ENCODE data around the gene SSC4D. TPM values are rescaled to one million over a fixed set of nuclear protein-coding genes. Genes with fewer than 3 reads are reported as not detected.
"Not testable (repeated sequence)": the region's sequence is repeated elsewhere in the genome, so short reads cannot be mapped to it uniquely, and the experiment has no call there.

The SSC4D gene
- total RNA-seq, 4 donors from 2014 or later: 0.39 to 0.66 (median 0.46) TPM; not detected in 1

GRCh38 chr7:76428149-76428823 is 18.8 kb upstream of the SSC4D start:
- no peaks in the 10 kb centered on the region for H3K9me3 ChIP-seq
- no peaks in the 10 kb centered on the region for H3K36me3 ChIP-seq
- WGBS: 92% methylated on average over 13 of the region's 13 CpGs
- peaks cover 0 to 22% (median 0%) of the 10 kb centered on the region in 4 donors for H3K27me3 ChIP-seq
- DNase-seq (ENCODE audit: extremely low spot score): no peak
- no peak overlapping the region for H3K4me3 ChIP-seq
- no peak overlapping the region for H3K27ac ChIP-seq (replicated peaks in 1 of 4)
- no peak for TF ChIP-seq POLR2AphosphoS5 (IDR thresholded peaks at IDR 0.05)
- intact Hi-C loops (cut with DNase I): no loop called here
- H3K4me1 ChIP-seq: no peaks in the 10 kb centered on the region

- Histone ChIP-seq H3K4me1 (no peaks in the 10 kb centered on the region), H3K27ac (replicated peaks in 1 of 4) (no peak overlapping the region), H3K27me3 (peaks cover 0 to 24% (median 0%) of the 10 kb centered on the region in 4 donors), H3K9me3 (no peaks in the 10 kb centered on the region), H3K4me3 (no peak overlapping the region), H3K36me3 (no peaks in the 10 kb centered on the region)
- intact Hi-C loops (cut with DNase I): no loop called here
- TF ChIP-seq CTCF (IDR thresholded peaks at IDR 0.05): no peak
- no peak for TF ChIP-seq POLR2AphosphoS5 (IDR thresholded peaks at IDR 0.05)
- no peak for TF ChIP-seq POLR2A (IDR thresholded peaks at IDR 0.05; ENCODE audit: low read depth)
- TF ChIP-seq EP300 (IDR thresholded peaks at IDR 0.05): no peak
- 61% methylated on average over 2 of the region's 5 CpGs for WGBS
- peak; percentile 50 for DNase-seq (ENCODE audit: extremely low spot score)
Observed at GRCh38 chr7:76427635-76428034, 18.1 kb upstream of the SSC4D start.

GRCh38 chr7:76426246-76426645 is 16.7 kb upstream of the SSC4D start:
- H3K27ac ChIP-seq (replicated peaks in 1 of 4): no peak overlapping the region
- WGBS: 93% methylated on average over 3 of the region's 4 CpGs
- intact Hi-C loops (cut with DNase I): no loop called here
- no peak overlapping the region for H3K4me3 ChIP-seq
- no peaks in the 10 kb centered on the region for H3K4me1 ChIP-seq
- TF ChIP-seq POLR2AphosphoS5 (IDR thresholded peaks at IDR 0.05): no peak
- TF ChIP-seq POLR2A (IDR thresholded peaks at IDR 0.05; ENCODE audit: low read depth): no peak
- TF ChIP-seq EP300 (IDR thresholded peaks at IDR 0.05): no peak
- no peak for TF ChIP-seq CTCF (IDR thresholded peaks at IDR 0.05)
- H3K9me3 ChIP-seq: no peaks in the 10 kb centered on the region
- no peaks in the 10 kb centered on the region for H3K36me3 ChIP-seq
- DNase-seq (ENCODE audit: extremely low spot score): no peak
- H3K27me3 ChIP-seq: peaks cover 0 to 31% (median 0%) of the 10 kb centered on the region in 4 donors

- H3K9me3 ChIP-seq; intact Hi-C loops (cut with DNase I); H3K4me3 ChIP-seq; DNase-seq (ENCODE audit: extremely low spot score); H3K36me3 ChIP-seq; H3K27ac ChIP-seq (replicated peaks in 1 of 4); H3K4me1 ChIP-seq: not testable (repeated sequence)
- peaks cover 0 to 31% (median 0%) of the 10 kb centered on the region in 4 donors for H3K27me3 ChIP-seq
- 95% methylated on average over 4 of the region's 4 CpGs for WGBS
Observed at GRCh38 chr7:76425558-76425957, 16.1 kb upstream of the SSC4D start.

- no peak overlapping the region for H3K4me3 ChIP-seq
- no peak overlapping the region for H3K27ac ChIP-seq (replicated peaks in 1 of 4)
- intact Hi-C loops (cut with DNase I): no loop called here
- H3K27me3 ChIP-seq: peaks cover 0 to 31% (median 0%) of the 10 kb centered on the region in 4 donors
- TF ChIP-seq EP300 (IDR thresholded peaks at IDR 0.05): no peak
- TF ChIP-seq POLR2A (IDR thresholded peaks at IDR 0.05; ENCODE audit: low read depth): no peak
- TF ChIP-seq POLR2AphosphoS5 (IDR thresholded peaks at IDR 0.05): no peak
- TF ChIP-seq CTCF (IDR thresholded peaks at IDR 0.05): no peak
- H3K4me1 ChIP-seq: no peaks in the 10 kb centered on the region
- H3K36me3 ChIP-seq: no peaks in the 10 kb centered on the region
- no peak for DNase-seq (ENCODE audit: extremely low spot score)
- 88% methylated on average over 6 of the region's 9 CpGs for WGBS
- peaks cover 0 to under 1% (median 0%) of the 10 kb centered on the region in 4 donors for H3K9me3 ChIP-seq
Observed at GRCh38 chr7:76425156-76425555, 15.7 kb upstream of the SSC4D start.
